Measurements from ENCODE around the gene CEMP1.
"Not testable (repeated sequence)": the region's sequence is repeated elsewhere in the genome, so short reads cannot be mapped to it uniquely, and the experiment has no call there.

CEMP1 gene, protein sequence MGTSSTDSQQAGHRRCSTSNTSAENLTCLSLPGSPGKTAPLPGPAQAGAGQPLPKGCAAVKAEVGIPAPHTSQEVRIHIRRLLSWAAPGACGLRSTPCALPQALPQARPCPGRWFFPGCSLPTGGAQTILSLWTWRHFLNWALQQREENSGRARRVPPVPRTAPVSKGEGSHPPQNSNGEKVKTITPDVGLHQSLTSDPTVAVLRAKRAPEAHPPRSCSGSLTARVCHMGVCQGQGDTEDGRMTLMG

DNA sequence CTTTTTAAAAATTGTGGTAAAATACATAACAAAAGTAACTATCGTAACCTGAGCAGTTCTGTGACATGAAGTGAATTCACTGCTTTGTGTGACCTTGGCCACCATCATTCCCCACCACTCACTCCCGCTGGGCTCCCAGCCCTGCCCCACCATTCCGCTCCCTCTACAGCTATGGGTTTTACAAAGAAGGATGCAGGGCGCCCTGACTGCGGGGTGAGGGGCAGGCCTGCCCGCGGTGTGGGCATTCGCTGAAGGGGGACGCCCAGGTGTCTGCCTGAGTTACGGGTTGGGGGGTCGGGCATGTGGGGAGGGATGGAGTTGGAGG is at the start of gene CEMP1:
Gene CEMP1 (minus strand): TSS at position 38 of the 325 bp plus-strand sequence. CDS start 335 bp downstream, outside the sequence.
- DNase-seq (ENCODE audit: low read depth), result no peak

DNA sequence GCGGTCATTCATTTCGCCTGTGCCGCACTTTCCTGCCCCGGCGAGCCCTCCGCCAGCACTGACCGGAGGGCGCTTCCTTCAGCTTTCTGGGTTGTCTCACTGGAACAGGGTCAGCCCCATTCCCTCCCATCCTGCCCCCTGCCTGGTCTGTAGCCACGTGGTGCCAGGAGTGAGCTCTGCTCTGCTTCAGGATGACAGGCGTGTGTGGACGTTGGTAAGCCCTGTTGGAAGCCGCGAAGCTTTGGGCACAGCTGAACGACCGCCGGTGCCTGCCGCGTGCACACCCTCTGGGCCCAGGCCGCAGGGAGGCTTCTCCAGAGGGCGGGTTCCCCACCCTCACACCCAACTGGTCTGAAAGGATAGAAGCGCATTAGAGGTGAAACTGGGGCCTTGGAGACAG is 49.6 kb upstream of the CEMP1 start:
- not testable (repeated sequence) for DNase-seq (ENCODE audit: low read depth)

GRCh38 chr16:2580143-2580542 is 48.9 kb upstream of the CEMP1 start:
- DNase-seq (ENCODE audit: low read depth), result not testable (repeated sequence)

DNA sequence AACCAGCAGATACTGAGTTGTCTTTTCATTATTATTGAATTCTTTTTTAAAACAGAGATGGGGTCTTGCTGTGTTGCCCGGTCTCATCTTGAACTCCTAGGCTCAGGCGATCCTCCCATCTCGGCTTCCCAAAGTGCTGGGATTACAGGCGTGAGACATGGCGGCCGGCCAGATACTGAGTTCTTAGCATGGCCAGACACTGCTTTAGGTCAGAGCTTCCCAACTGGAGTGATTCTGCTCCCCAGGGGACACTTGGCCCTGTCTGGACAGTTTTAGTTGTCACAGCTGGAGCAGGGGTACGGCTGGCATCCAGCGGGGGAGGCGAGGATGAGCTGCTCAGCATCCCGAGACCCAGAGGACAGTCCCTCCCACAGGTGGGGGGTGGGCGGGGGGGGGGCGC is 47.7 kb upstream of the CEMP1 start:
- not testable (repeated sequence) for DNase-seq (ENCODE audit: low read depth)

GRCh38 chr16:2577044-2577443 is 45.8 kb upstream of the CEMP1 start:
- not testable (repeated sequence) for DNase-seq (ENCODE audit: low read depth)

- not testable (repeated sequence) for DNase-seq (ENCODE audit: low read depth)
Observed at GRCh38 chr16:2575839-2576238, 44.6 kb upstream of the CEMP1 start.

- DNase-seq (ENCODE audit: low read depth), result not testable (repeated sequence)
Observed at GRCh38 chr16:2572704-2573103, 41.5 kb upstream of the CEMP1 start.

DNA sequence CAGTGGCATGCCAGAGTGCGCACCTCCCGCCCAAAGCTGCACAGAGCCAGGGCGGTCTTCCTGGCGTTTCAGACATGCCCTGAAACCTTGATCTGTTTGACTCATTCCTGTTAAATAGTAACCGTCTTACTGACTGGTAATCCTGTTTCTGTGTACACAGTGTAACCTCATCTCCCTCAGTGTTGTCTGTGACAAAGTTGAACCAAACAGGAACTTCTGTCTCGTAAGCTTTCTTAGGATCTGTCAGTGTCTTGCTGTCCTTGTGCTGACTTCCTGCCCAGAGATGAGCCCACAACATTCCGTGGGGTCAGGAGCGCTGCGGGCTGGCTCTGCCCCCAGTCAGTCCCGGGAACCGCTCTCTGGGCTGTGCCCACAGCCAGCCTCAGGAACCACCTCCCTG is 37.4 kb upstream of the CEMP1 start:
- not testable (repeated sequence) for DNase-seq (ENCODE audit: low read depth)

DNA sequence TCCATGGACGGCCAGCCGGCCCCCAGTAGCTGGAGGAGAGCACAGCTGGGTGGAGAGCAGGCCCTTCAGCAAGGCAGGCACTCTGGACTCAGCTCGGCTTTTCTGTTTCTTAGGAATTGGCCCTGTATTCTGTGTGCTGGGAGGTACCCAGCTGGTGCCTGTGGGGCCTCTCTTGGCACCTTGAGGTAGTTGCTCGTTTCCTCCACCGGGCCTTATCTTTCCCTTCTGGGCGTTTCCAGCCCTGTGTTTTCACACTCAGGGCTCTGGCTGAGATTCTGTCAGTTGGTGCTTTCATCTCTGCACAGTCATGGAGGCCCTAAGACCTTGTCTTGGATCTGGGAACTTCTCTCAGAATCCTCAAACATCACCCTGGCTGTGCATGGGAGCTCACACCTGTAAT is 36.3 kb upstream of the CEMP1 start:
- DNase-seq (ENCODE audit: low read depth), result not testable (repeated sequence)

DNA sequence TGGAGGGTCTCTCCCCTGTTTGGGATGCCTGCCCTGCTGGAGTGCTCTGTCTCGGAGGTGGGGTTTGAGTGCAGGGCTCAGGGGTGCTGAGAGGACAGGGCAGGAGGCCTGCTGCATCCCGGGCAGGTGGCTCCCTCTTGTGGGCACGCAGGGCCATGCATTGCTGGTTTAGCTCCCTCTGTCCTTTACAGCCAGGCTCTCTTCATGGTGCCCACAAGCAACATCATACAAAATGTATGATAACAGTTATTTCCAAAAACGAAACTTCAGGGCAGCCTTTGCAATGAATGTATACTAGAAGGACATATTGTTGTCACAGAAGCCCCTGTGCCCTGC is 29.6 kb upstream of the CEMP1 start:
- DNase-seq (ENCODE audit: low read depth), result not testable (repeated sequence)

GRCh38 chr16:2560131-2560797 is 29.1 kb upstream of the CEMP1 start:
- not testable (repeated sequence) for DNase-seq (ENCODE audit: low read depth)

GRCh38 chr16:2557150-2557549 is 25.9 kb upstream of the CEMP1 start:
- DNase-seq (ENCODE audit: low read depth), result not testable (repeated sequence)

- DNase-seq (ENCODE audit: low read depth), result not testable (repeated sequence)
Observed at GRCh38 chr16:2554709-2555425, 23.7 kb upstream of the CEMP1 start.

DNA sequence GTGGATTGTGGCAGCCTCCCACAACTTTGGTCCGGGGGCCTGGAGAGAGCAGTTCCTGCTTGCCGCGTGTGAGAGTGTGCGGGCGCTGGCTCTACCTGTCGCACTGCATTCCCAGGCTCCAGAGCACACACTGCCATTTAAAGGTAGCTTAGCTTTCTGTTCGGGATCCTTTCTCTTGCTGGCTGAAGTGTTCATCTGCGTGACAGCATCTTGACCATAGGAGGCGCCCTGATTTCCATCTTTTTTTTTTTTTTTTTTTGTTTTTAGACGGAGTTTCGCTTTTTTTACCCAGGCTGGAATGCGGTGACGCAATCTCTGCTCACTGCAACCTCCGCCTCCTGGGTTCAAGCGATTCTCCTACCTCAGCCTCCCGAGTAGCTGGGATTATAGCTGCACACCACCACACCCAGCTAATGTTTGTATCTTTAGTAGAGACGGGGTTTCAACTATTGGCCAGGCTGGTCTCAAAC is 20.2 kb upstream of the CEMP1 start:
- DNase-seq (ENCODE audit: low read depth), result not testable (repeated sequence)

GRCh38 chr16:2550283-2550878 is 19.2 kb upstream of the CEMP1 start:
- DNase-seq (ENCODE audit: low read depth), result not testable (repeated sequence)

- DNase-seq (ENCODE audit: low read depth), result not testable (repeated sequence)
Observed at GRCh38 chr16:2543771-2544170, 12.6 kb upstream of the CEMP1 start.

- DNase-seq (ENCODE audit: low read depth), result not testable (repeated sequence)
Observed at GRCh38 chr16:2541409-2541808, 10.2 kb upstream of the CEMP1 start.

DNA sequence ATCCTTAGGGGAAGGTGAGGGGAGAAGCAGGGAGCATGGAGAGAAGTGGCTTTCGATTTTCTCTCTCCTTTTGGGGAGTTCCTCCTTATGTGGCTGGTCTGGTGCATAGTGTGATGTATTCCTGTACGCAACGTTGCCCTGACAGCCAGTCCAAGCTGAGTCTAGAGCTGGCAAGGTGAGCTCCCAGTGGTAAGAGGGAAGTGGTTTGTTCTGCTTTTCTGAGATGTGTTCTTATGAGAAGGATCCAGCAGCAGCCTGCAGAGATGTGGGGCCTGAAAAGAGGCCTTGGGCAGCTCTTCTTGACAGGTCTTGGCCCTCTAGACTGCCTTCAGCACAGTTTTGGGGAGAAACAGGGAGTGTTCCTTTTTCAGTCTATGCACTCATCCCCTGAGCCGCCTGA is 9.7 kb upstream of the CEMP1 start:
- DNase-seq (ENCODE audit: low read depth), result not testable (repeated sequence)

DNA sequence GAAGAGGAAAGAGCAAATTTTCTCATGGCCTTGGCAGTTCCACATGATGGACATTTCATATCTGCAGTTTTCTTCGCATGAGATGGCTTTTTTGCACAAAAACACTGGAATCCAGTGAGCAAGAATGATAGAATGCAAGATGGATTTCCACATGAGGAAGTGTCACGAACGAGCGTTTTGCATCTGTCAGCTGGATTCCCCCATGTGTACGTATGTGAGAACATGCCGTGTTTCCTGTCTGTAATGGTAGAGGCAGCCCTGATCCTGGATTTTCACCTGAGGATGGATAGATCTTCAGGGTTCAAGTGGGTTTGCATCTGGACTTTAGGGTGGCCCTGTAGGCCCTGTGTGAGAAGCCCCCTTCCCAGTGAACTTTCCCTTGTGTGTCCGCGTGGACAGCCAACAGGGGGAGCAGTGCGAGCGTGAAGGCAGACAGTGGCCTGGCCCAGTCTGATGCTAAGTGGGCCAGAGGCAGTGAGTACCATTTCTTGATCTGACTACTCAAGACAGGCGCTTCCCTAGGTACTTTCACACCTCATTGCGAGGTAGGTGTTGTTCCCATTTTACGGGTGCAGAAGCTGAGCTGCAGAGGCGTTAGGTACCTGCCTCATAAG is 8.7 kb upstream of the CEMP1 start:
- DNase-seq (ENCODE audit: low read depth), result not testable (repeated sequence)

DNA sequence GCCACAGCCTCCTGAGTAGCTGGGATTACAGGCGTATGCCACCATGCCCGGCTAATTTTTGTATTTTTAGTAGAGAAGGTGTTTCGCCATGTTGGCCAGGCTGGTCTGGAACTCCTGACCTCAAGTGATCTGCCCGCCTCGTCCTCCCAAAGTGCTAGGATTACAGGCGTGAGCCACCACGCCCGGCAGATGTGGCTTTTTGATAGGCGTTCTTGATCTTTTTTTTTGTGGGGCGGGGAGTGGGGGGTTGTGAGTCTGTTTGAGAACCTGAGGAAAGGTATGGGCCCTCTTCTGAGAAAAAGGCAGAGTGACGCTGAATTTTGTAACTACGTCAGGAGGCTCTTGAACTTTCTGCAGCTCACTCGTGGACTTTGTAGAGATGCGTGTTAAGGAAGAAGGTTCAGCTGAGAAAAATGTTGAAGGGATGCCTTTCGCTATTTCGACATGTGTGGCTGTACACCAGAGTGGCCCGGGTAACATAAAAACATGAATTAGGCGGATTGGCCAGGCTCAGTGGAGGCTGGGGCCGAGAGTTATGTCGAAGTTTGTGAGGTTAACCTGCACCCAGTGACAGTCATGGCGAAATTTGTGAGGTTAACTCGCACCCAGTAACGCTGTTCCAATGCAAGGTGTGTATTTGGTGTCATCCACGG is 8.1 kb upstream of the CEMP1 start:
- DNase-seq (ENCODE audit: low read depth), result not testable (repeated sequence)

Data from non-pigmented ciliary epithelial cell (primary cell).